K562 (cell line): ENCODE results near the gene MFSD6. TPM values are rescaled to one million over a fixed set of nuclear protein-coding genes. Genes with fewer than 3 reads are reported as not detected.

Experiments
- C11orf30 ChIP-seq: fragments of 450-650 bp; IDR thresholded peaks from 2 replicates; pipeline ENCODE4 v1.6.1; 2016; ENCODE audit warnings: low read depth, mild to moderate bottlenecking
- CHD1 ChIP-seq: fragments of 200-600 bp; sonication (generic); IDR thresholded peaks from one replicate; pipeline ENCODE4 v1.6.1; 2012; ENCODE audit warnings: mild to moderate bottlenecking, moderate library complexity, low read length, inconsistent platforms
- E2F8 ChIP-seq: fragments of 450-650 bp; IDR thresholded peaks from 2 replicates; pipeline ENCODE4 v1.7.1; 2018; ENCODE audit warnings: mild to moderate bottlenecking, low read depth; ENCODE audit not compliant: partially characterized antibody
- GTF2B ChIP-seq: IDR thresholded peaks from 2 replicates; pipeline ENCODE4 v1.6.1; 2011; ENCODE audit not compliant: insufficient read length; ENCODE audit errors: extremely low read depth
- HDGF ChIP-seq: fragments of 450-650 bp; IDR thresholded peaks from 2 replicates; pipeline ENCODE4 v1.6.1; 2016
- POLR2A ChIP-seq: fragments of 450-650 bp; conservative IDR thresholded peaks from 2 replicates; pipeline ENCODE4 v1.6.1; 2016
- RCOR1 ChIP-seq, 2 experiments: IDR thresholded peaks; 2 replicates each; pipeline ENCODE4 v1.6.1; 2012; ENCODE audit warnings: low read depth in 2 of 2, low read length in 2 of 2, borderline replicate concordance in 1 of 2, improper control_type of control experiment in 1 of 2
- RFX5 ChIP-seq: IDR thresholded peaks from 2 replicates; pipeline ENCODE4 v1.6.1; 2011; ENCODE audit warnings: low read depth, mild to moderate bottlenecking, improper control_type of control experiment, low read length
- SLC30A9 ChIP-seq: fragments of 250-450 bp; sonication (Bioruptor Pico); IDR thresholded peaks from 2 replicates; pipeline ENCODE4 v1.8.0; 2022; ENCODE audit warnings: mild to moderate bottlenecking, moderate library complexity
- SMARCC2 ChIP-seq: fragments of 450-650 bp; IDR thresholded peaks from 2 replicates; pipeline ENCODE4 v1.6.1; 2017; ENCODE audit warnings: antibody characterized with exemption, moderate library complexity, mild to moderate bottlenecking, low read depth
- STAT5B ChIP-seq: fragments of 250-450 bp; sonication (Bioruptor Pico); IDR thresholded peaks from 2 replicates; pipeline ENCODE4 v1.8.0; 2021; ENCODE audit warnings: mild to moderate bottlenecking, inconsistent platforms
- TCF7 ChIP-seq: sonication (generic); IDR thresholded peaks from 2 replicates; pipeline ENCODE4 v1.6.1; 2016; ENCODE audit warnings: antibody characterized with exemption, borderline replicate concordance
- TCF7L2 ChIP-seq: fragments of 150-350 bp; IDR thresholded peaks from 2 replicates; pipeline ENCODE4 v1.6.1; 2016; ENCODE audit warnings: low read depth, mild to moderate bottlenecking, low read length, moderate library complexity
- ZNF699 ChIP-seq: fragments of 250-450 bp; sonication (Bioruptor Pico); IDR thresholded peaks from 2 replicates; pipeline ENCODE4 v1.8.0; 2021; ENCODE audit warnings: mild to moderate bottlenecking, moderate library complexity; ENCODE audit not compliant: insufficient replicate concordance
- ZZZ3 ChIP-seq: fragments of 450-650 bp; IDR thresholded peaks from 2 replicates; pipeline ENCODE4 v1.6.1; 2016; ENCODE audit warnings: antibody characterized with exemption, mild to moderate bottlenecking, moderate library complexity
- polyA plus RNA-seq, 8 experiments: library from polyadenylated mRNA; depleted of rRNA in 4 of 8; stranded (reverse) in 5 of 8; unstranded in 3 of 8; fragments of >200 nt; fragmentation: Nextera tagmentation in 2 of 8; fragmentation: Illumina TruSeq in 1 of 8; extraction: Ambion mirVana in 2 of 8; extraction: Trizol in 1 of 8; gene quantifications; 2 replicates each; pipeline versions ENCODE4 v1.2.1 to v1.2.3, GENCODE V29; 2011 to 2014; ENCODE audit warnings: inconsistent platforms in 1 of 8, missing spikeins in 1 of 8
- total RNA-seq, 7 experiments: library from RNA; depleted of rRNA in 6 of 7; stranded (reverse); fragments of >200 nt in 6 of 7; fragmentation: Illumina TruSeq in 2 of 7; extraction: Trizol in 2 of 7; gene quantifications; 2 replicates each; pipeline versions ENCODE4 v1.2.1 to v1.2.3, GENCODE V29; 2011 to 2021; ENCODE audit warnings: low replicate concordance in 1 of 7
- TF ChIP-seq, protein P1 (sequence below): fragments of 250-450 bp; sonication (Bioruptor Pico); IDR thresholded peaks from 2 replicates; pipeline ENCODE4 v1.8.0; 2021; ENCODE audit warnings: moderate library complexity, mild to moderate bottlenecking, inconsistent platforms
- TF ChIP-seq, protein P2 (sequence below): sonication (generic); formaldehyde crosslinking; IDR thresholded peaks from 2 replicates; pipeline ENCODE4 v1.8.0; 2022; ENCODE audit warnings: mild to moderate bottlenecking, missing genetic modification reagents
- TF ChIP-seq, protein P3 (sequence below): fragments of 250-450 bp; sonication (Bioruptor Pico); IDR thresholded peaks from 2 replicates; pipeline ENCODE4 v1.5.0; 2020; ENCODE audit warnings: mild to moderate bottlenecking, borderline replicate concordance
- TF ChIP-seq, protein P4 (sequence below): IDR thresholded peaks from 2 replicates; pipeline ENCODE4 v1.6.1; 2016; ENCODE audit warnings: missing genetic modification characterization, missing compliant biosample characterization

MFSD6 gene
- total and polyA plus RNA-seq, 9 of the 15 experiments (the other 6 are each of a cell fraction or from before 2014, with no cell fraction given) = 1.1 to 7.9 (median 4.4) TPM

DNA sequence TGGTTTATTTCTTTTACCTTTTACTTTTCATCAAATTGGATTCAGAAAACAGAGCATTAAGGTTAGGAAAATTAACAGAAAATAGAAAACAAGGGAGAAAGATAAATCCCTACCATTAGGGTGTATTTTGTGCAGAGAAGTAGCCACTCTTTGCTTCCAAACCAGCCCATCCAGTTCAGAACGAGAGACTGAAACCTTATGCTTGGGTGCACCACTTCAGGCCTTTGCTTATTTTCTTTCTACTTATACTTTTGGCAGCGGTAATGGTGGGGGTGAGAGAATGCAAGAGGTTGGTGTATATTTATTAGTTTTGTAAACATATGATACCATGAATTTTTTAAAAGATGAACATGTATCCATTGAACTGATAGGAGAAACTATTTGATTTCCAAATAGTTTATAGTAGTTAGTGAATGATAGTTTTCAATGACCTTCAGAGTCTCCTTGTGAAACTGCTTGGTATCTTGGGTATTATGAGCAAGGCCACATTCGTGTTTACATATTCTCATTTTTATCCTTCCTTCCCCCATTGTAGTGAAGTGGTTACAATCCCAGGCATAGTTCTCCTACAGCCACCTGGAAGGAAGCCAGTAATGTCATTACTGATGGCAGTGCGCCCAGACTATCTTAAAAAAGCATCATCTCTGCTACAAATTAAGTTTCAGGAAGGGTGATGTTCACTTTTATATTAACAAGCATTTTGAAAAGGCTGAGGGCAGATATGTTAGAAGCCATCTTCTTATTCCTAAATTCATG, 60.8 kb downstream of the MFSD6 start (continued):
- no peak for TF ChIP-seq E2F8
- TF ChIP-seq TCF7L2 = no peak
- TF ChIP-seq RCOR1 (IDR thresholded peaks at IDR 0.05; ENCODE audit: borderline replicate concordance in 1 of 2, low read depth in 2 of 2, low read length in 2 of 2) = peak in 1 of 2 experiments; percentile 74; a peak in 2 of 4 replicates
- no peak for TF ChIP-seq CHD1
- no peak for TF ChIP-seq ZZZ3
- TF ChIP-seq SMARCC2 = peak; percentile 61; the same call in 1 of the 2 replicates
- no peak for TF ChIP-seq ZNF699 (CRISPR knock-in tag)
- no peak for TF ChIP-seq RFX5
- TF ChIP-seq, protein P1, sequence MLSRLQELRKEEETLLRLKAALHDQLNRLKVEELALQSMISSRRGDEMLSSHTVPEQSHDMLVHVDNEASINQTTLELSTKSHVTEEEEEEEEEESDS = no peak
- no peak for TF ChIP-seq SLC30A9 (CRISPR knock-in tag)
- no peak for TF ChIP-seq POLR2A
- TF ChIP-seq HDGF = no peak
- TF ChIP-seq TCF7 = no peak
- TF ChIP-seq, protein P2, sequence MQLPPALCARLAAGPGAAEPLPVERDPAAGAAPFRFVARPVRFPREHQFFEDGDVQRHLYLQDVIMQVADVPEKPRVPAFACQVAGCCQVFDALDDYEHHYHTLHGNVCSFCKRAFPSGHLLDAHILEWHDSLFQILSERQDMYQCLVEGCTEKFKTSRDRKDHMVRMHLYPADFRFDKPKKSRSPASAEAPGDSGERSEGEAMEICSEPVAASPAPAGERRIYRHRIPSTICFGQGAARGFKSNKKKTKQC (CRISPR knock-in tag) = no peak
- TF ChIP-seq C11orf30 = peak; percentile 67
- TF ChIP-seq, protein P3, sequence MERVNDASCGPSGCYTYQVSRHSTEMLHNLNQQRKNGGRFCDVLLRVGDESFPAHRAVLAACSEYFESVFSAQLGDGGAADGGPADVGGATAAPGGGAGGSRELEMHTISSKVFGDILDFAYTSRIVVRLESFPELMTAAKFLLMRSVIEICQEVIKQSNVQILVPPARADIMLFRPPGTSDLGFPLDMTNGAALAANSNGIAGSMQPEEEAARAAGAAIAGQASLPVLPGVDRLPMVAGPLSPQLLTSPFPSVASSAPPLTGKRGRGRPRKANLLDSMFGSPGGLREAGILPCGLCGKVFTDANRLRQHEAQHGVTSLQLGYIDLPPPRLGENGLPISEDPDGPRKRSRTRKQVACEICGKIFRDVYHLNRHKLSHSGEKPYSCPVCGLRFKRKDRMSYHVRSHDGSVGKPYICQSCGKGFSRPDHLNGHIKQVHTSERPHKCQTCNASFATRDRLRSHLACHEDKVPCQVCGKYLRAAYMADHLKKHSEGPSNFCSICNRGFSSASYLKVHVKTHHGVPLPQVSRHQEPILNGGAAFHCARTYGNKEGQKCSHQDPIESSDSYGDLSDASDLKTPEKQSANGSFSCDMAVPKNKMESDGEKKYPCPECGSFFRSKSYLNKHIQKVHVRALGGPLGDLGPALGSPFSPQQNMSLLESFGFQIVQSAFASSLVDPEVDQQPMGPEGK (CRISPR knock-in tag) = no peak
- TF ChIP-seq GTF2B = no peak
- TF ChIP-seq, protein P4, sequence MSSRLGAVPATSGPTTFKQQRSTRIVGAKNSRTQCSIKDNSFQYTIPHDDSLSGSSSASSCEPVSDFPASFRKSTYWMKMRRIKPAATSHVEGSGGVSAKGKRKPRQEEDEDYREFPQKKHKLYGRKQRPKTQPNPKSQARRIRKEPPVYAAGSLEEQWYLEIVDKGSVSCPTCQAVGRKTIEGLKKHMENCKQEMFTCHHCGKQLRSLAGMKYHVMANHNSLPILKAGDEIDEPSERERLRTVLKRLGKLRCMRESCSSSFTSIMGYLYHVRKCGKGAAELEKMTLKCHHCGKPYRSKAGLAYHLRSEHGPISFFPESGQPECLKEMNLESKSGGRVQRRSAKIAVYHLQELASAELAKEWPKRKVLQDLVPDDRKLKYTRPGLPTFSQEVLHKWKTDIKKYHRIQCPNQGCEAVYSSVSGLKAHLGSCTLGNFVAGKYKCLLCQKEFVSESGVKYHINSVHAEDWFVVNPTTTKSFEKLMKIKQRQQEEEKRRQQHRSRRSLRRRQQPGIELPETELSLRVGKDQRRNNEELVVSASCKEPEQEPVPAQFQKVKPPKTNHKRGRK (tag) = no peak
- TF ChIP-seq STAT5B (CRISPR knock-in tag) = no peak
